ENCODE measurements around the gene DEDD2. TPM values are rescaled to one million over a fixed set of nuclear protein-coding genes. Genes with fewer than 3 reads are reported as not detected.

The DEDD2 gene
- total RNA-seq, 4 donors from 2014 or later = 20.6 to 60.2 (median 51.6) TPM

GRCh38 chr19:42248270-42249148, 31.0 kb upstream of the DEDD2 start:
- Histone ChIP-seq H3K27ac (no peak overlapping the region), H3K36me3 (peaks cover 0 to 27% (median 0%) of the 10 kb centered on the region in 3 donors), H3K27me3 (no peaks in the 10 kb centered on the region), H3K9me3 (no peaks in the 10 kb centered on the region), H3K4me1 (peaks cover 5 to 56% (median 18%) of the 10 kb centered on the region in 4 donors), H3K4me3 (no peak overlapping the region)
- DNase-seq = no peak
- TF ChIP-seq CTCF (IDR thresholded peaks at IDR 0.05) (no peak), POLR2A (IDR thresholded peaks at IDR 0.05) (no peak)

- peaks cover 5 to 54% (median 15%) of the 10 kb centered on the region in 4 donors for H3K4me1 ChIP-seq
- no peaks in the 10 kb centered on the region for H3K9me3 ChIP-seq
- no peak for DNase-seq
- no peak for TF ChIP-seq POLR2A (IDR thresholded peaks at IDR 0.05)
- no peak for TF ChIP-seq CTCF (IDR thresholded peaks at IDR 0.05)
- H3K27me3 ChIP-seq = no peaks in the 10 kb centered on the region
- H3K27ac ChIP-seq = no peak overlapping the region
- H3K4me3 ChIP-seq = no peak overlapping the region
- peaks cover 0 to 27% (median 0%) of the 10 kb centered on the region in 3 donors for H3K36me3 ChIP-seq
Observed at GRCh38 chr19:42247640-42248199, 30.2 kb upstream of the DEDD2 start.

DNA sequence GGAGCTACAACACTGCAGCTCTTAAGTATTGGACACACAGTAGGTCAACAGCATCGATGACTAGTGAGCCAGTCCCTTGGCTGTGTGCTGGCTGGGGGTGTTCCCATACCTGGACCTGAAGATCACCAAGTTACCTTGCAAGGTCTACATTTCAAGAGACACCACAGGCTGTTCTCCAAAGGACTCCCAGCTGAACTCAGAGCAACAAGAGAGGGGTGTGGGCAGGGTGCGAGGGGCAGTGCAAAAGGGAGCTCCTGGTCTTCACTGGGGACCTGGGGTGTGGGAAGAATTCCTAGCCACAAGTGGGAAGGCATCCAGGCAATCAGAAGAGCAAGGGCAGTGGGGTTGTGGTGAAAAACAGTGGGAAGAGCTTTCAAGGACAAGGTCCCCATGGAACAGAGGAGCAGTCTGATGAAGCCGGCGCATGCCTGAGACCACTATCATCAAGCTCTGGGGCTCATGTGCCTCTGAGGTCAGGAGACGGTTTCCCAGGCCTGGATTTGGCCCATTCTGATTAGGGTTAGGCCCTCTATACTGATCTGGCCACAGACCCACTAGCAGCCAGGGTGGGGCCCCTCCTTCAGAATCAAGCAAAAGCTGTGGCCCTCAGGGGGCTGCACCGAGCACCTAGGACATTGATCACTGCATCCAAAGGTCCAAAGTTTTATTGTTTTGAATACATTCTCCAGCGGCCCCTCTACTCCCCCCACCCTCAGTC, 29.6 kb upstream of the DEDD2 start:
- Histone ChIP-seq H3K27ac (peak overlapping the region in 2 of 4 donors; percentile 20 to 38), H3K4me1 (peaks cover 3 to 48% (median 10%) of the 10 kb centered on the region in 4 donors)

GRCh38 chr19:42246143-42246921, 28.9 kb upstream of the DEDD2 start:
- H3K27ac ChIP-seq = peak overlapping the region in 2 of 4 donors; percentile 20 to 38
- H3K36me3 ChIP-seq = peaks cover 0 to 27% (median 0%) of the 10 kb centered on the region in 3 donors

More for the DNA sequence above, 29.6 kb upstream of the DEDD2 start:
- Histone ChIP-seq H3K27me3 (no peaks in the 10 kb centered on the region), H3K36me3 (peaks cover 0 to 27% (median 0%) of the 10 kb centered on the region in 3 donors), H3K4me3 (no peak overlapping the region), H3K9me3 (no peaks in the 10 kb centered on the region)
- DNase-seq = no peak
- TF ChIP-seq POLR2A (IDR thresholded peaks at IDR 0.05) (no peak), CTCF (IDR thresholded peaks at IDR 0.05) (no peak)

More at GRCh38 chr19:42246143-42246921, 28.9 kb upstream of the DEDD2 start:
- peaks cover 0 to 45% (median 11%) of the 10 kb centered on the region in 4 donors for H3K4me1 ChIP-seq
- TF ChIP-seq CTCF (IDR thresholded peaks at IDR 0.05) (peak in 4 of 6 experiments; percentile 37 to 71 (median 70)), POLR2A (IDR thresholded peaks at IDR 0.05) (no peak)
- H3K9me3 ChIP-seq = no peaks in the 10 kb centered on the region
- H3K27me3 ChIP-seq = no peaks in the 10 kb centered on the region
- no peak overlapping the region for H3K4me3 ChIP-seq
- DNase-seq = peak in 2 of 3 donors; percentile 79 to 80
